Spleen (tissue), 11 donors: ENCODE results near the gene CHP2. TPM values are rescaled to one million over a fixed set of nuclear protein-coding genes. Genes with fewer than 3 reads are reported as not detected.
A peak's percentile ranks its signal among the peaks of the same experiment; 100 is the strongest.

Experiments used
- DNase-seq: peaks from one replicate; pipeline ENCODE4 v3.0.0-alpha.2; 2020
- H3K27ac ChIP-seq, 8 donors: fragments of 200-600 bp; sonication (generic) in 7 of 8; 1 replicate in 4 of 8; 2 replicates in 4 of 8; pipeline versions ENCODE4 v1.5.0 to v1.8.0; 2016 to 2021; ENCODE audit warnings: inconsistent platforms in 4 of 8, mild to moderate bottlenecking in 4 of 8, moderate library complexity in 1 of 8
- H3K27me3 ChIP-seq, 7 donors: fragments of 200-600 bp; sonication (generic) in 6 of 7; replicated peaks in 1 of 7; 1 replicate in 4 of 7; 2 replicates in 3 of 7; pipeline versions ENCODE4 v1.5.0 to v1.8.0; 2016 to 2021; ENCODE audit warnings: inconsistent platforms in 3 of 7, mild to moderate bottlenecking in 1 of 7
- H3K36me3 ChIP-seq, 6 donors: fragments of 200-600 bp; sonication (generic) in 5 of 6; 1 replicate in 4 of 6; 2 replicates in 2 of 6; pipeline versions ENCODE4 v1.5.0 to v1.8.0; 2016 to 2021; ENCODE audit warnings: inconsistent platforms in 2 of 6
- H3K4me1 ChIP-seq, 6 donors: fragments of 200-600 bp; sonication (generic) in 5 of 6; 1 replicate in 3 of 6; 2 replicates in 3 of 6; pipeline versions ENCODE4 v1.5.0 to v1.8.0; 2016 to 2021; ENCODE audit warnings: inconsistent platforms in 3 of 6
- H3K4me3 ChIP-seq, 8 donors: fragments of 200-600 bp; sonication (generic) in 7 of 8; 1 replicate in 4 of 8; 2 replicates in 4 of 8; pipeline versions ENCODE4 v1.5.0 to v1.8.0; 2016 to 2021; ENCODE audit warnings: inconsistent platforms in 4 of 8, mild to moderate bottlenecking in 4 of 8, moderate library complexity in 2 of 8
- H3K9me3 ChIP-seq, 8 donors: fragments of 200-600 bp; sonication (generic) in 7 of 8; 1 replicate in 4 of 8; 2 replicates in 4 of 8; pipeline versions ENCODE4 v1.5.0 to v1.8.0; 2016 to 2021; ENCODE audit warnings: inconsistent platforms in 4 of 8
- CTCF ChIP-seq, 11 experiments: fragments of 200-600 bp in 7 of 11; fragments of 450-650 bp in 4 of 11; sonication (generic) in 4 of 11; IDR thresholded peaks in 8 of 11; conservative IDR thresholded peaks in 3 of 11; 1 replicate in 7 of 11; 2 replicates in 4 of 11; pipeline versions ENCODE4 v1.4.0 to v1.8.0; 2016 to 2021; ENCODE audit warnings: antibody characterized with exemption in 11 of 11, inconsistent platforms in 4 of 11, mild to moderate bottlenecking in 1 of 11
- POLR2A ChIP-seq, 3 donors: fragments of 450-650 bp; IDR thresholded peaks; one replicate each; pipeline ENCODE4 v1.5.1; 2017; ENCODE audit warnings: antibody characterized with exemption in 3 of 3, mild to moderate bottlenecking in 1 of 3
- POLR2AphosphoS5 ChIP-seq, 3 donors: sonication (generic); formaldehyde crosslinking; IDR thresholded peaks; one replicate each; pipeline ENCODE4 v1.5.1; 2017; ENCODE audit warnings: antibody characterized with exemption in 3 of 3
- WGBS, 5 donors: extraction: QIAGEN DNeasy Blood & Tissue Kit in 3 of 5; methylation state at CpG; one replicate each; pipeline versions ENCODE4 v1.1.5 to v1.1.7; 2013 to 2018; 5-methylcytosine and 5-hydroxymethylcytosine counted together
- intact Hi-C: fragments of 100-400 bp; cut with DNase I; formaldehyde crosslinking; loops from one replicate; pipeline ENCODE4 v1.15.0; 2023; ENCODE audit warnings: low total_unique reads
- polyA plus RNA-seq, 3 donors: library from polyadenylated mRNA; stranded (reverse); fragments of 200-250 nt; gene quantifications; one replicate each; pipeline ENCODE4 v1.2.1, GENCODE V29; 2013
- total RNA-seq, 7 donors: library from RNA; depleted of rRNA in 3 of 7; stranded (reverse); fragments of >200 nt in 3 of 7; fragmentation: NEBNext Ultra II Directional in 4 of 7; extraction: Animal tissue kit (Norgen Biotek cat#: 25700) in 4 of 7; gene quantifications; one replicate each; pipeline versions ENCODE4 v1.1.0 to v1.2.1, GENCODE V29; 2016 to 2021
- donor health status: healthy with polysubstance abuse.
- donor health status: DM: no; HTN: no; CAD: no; lungs with moderate emphysema.
- donor health status: DM: no; HTN: no; CAD: no.
- donor health status: Bipolar disorder and iron deficiency.
- donor health status: healthy.
- donor health status: DM: no; HTN: no; CAD: no.
- donor health status: DM: yes; HTN: yes; CAD: no.

CHP2 gene
- total and polyA plus RNA-seq, 10 donors: 0.06 TPM; not detected in 9

- Histone ChIP-seq H3K9me3 (peaks cover 0 to 22% (median 18%) of the 10 kb centered on the region in 8 donors), H3K27me3 (peaks cover 0 to 21% (median 0%) of the 10 kb centered on the region in 7 donors), H3K4me1 (peaks cover 0 to 5% (median 2%) of the 10 kb centered on the region in 6 donors), H3K36me3 (no peaks in the 10 kb centered on the region), H3K4me3 (no peak overlapping the region), H3K27ac (no peak overlapping the region)
- no peak for DNase-seq
- 75 to 84% (median 79%) methylated on average over 3 of the region's 3 CpGs for WGBS, 5 donors
- no peak for TF ChIP-seq CTCF (IDR thresholded peaks at IDR 0.05 in 8 of 11, conservative IDR thresholded peaks at IDR 0.05 in 3 of 11)
- TF ChIP-seq POLR2AphosphoS5 (IDR thresholded peaks at IDR 0.05): no peak
- TF ChIP-seq POLR2A (IDR thresholded peaks at IDR 0.05): no peak
- intact Hi-C loops: no loop called here
Observed at GRCh38 chr16:23726710-23727109, 28.1 kb upstream of the CHP2 start.

GRCh38 chr16:23728112-23728477 is 26.7 kb upstream of the CHP2 start:
- WGBS, 5 donors: 57 to 67% (median 61%) methylated on average over 10 of the region's 10 CpGs
- Histone ChIP-seq H3K36me3 (no peaks in the 10 kb centered on the region), H3K27ac (no peak overlapping the region), H3K9me3 (peaks cover 0 to 8% (median 4%) of the 10 kb centered on the region in 8 donors), H3K4me3 (no peak overlapping the region), H3K27me3 (peaks cover 0 to 21% (median 0%) of the 10 kb centered on the region in 7 donors), H3K4me1 (peaks cover 0 to 5% (median 2%) of the 10 kb centered on the region in 6 donors)
- intact Hi-C loops: no loop called here
- no peak for DNase-seq
- TF ChIP-seq POLR2A (IDR thresholded peaks at IDR 0.05): no peak
- no peak for TF ChIP-seq POLR2AphosphoS5 (IDR thresholded peaks at IDR 0.05)
- peak in 5 of 11 experiments; percentile 0 to 38 (median 4) for TF ChIP-seq CTCF (IDR thresholded peaks at IDR 0.05 in 8 of 11, conservative IDR thresholded peaks at IDR 0.05 in 3 of 11)

- Histone ChIP-seq H3K27ac (no peak overlapping the region), H3K27me3 (peaks cover 0 to 16% (median 0%) of the 10 kb centered on the region in 7 donors), H3K4me3 (no peak overlapping the region), H3K4me1 (peaks cover 0 to 5% (median 2%) of the 10 kb centered on the region in 6 donors), H3K9me3 (no peaks in the 10 kb centered on the region), H3K36me3 (no peaks in the 10 kb centered on the region)
- 74 to 84% (median 78%) methylated on average over 12 of the region's 12 CpGs for WGBS, 5 donors
- TF ChIP-seq POLR2A (IDR thresholded peaks at IDR 0.05) (no peak), CTCF (IDR thresholded peaks at IDR 0.05 in 8 of 11, conservative IDR thresholded peaks at IDR 0.05 in 3 of 11) (no peak), POLR2AphosphoS5 (IDR thresholded peaks at IDR 0.05) (no peak)
- no peak for DNase-seq
- intact Hi-C loops: loop anchor here (10.0 kb wide), 1 partner anchor 525 kb away; the partner anchor contains the start of gene CACNG3
Observed at GRCh38 chr16:23729503-23730424, 25.1 kb upstream of the CHP2 start.
